HFFc6 (cell line): ENCODE data around the gene PRSS53. TPM values are rescaled to one million over a fixed set of nuclear protein-coding genes. Genes with fewer than 3 reads are reported as not detected.
A peak's percentile ranks its signal among the peaks of the same experiment; 100 is the strongest.

Source experiments
- DNase-seq: peaks from one replicate; pipeline ENCODE4 v3.0.0-alpha.2; 2018
- H3K27ac Mint-ChIP-seq: 2 replicates; pipeline ENCODE4 v1.8.0; 2020; ENCODE audit warnings: mild to moderate bottlenecking, mixed read lengths
- H3K27me3 Mint-ChIP-seq: 2 replicates; pipeline ENCODE4 v1.8.0; 2021; ENCODE audit warnings: mild to moderate bottlenecking, moderate library complexity, mixed read lengths; ENCODE audit not compliant: insufficient read depth
- H3K36me3 Mint-ChIP-seq: 2 replicates; pipeline ENCODE4 v1.8.0; 2021; ENCODE audit warnings: low read depth, mixed read lengths
- H3K4me1 Mint-ChIP-seq: 2 replicates; pipeline ENCODE4 v1.8.0; 2020; ENCODE audit warnings: low read depth, mixed read lengths
- H3K4me3 Mint-ChIP-seq: 2 replicates; pipeline ENCODE4 v1.8.0; 2020; ENCODE audit warnings: mild to moderate bottlenecking, moderate library complexity, mixed read lengths
- H3K9me3 Mint-ChIP-seq: 2 replicates; pipeline ENCODE4 v1.8.0; 2020; ENCODE audit warnings: mild to moderate bottlenecking, mixed read lengths
- CTCF ChIP-seq: fragments of 200-600 bp; sonication (generic); IDR thresholded peaks from 2 replicates; pipeline ENCODE4 v1.5.0; 2021; ENCODE audit warnings: antibody characterized with exemption, mild to moderate bottlenecking
- total RNA-seq, 6 experiments: library from RNA; stranded (reverse); fragmentation: NEBNext Ultra II Directional; extraction: Animal tissue kit (Norgen Biotek cat#: 25700); gene quantifications; 2 replicates in 1 of 6; 3 replicates in 5 of 6; pipeline ENCODE4 v1.2.3, GENCODE V29; 2021

Gene PRSS53
- total RNA-seq, 6 experiments from 2014 or later: 0.85 to 2.6 (median 1.4) TPM

GRCh38 chr16:31109622-31110021, 20.9 kb upstream of the PRSS53 start:
- peak overlapping the region; percentile 80 for H3K4me3 Mint-ChIP-seq
- peak overlapping the region; percentile 26; the same call in 1 of the 2 replicates for H3K27ac Mint-ChIP-seq
- H3K27me3 Mint-ChIP-seq: no peaks in the 10 kb centered on the region; the same call in 1 of the 2 replicates
- H3K9me3 Mint-ChIP-seq: no peaks in the 10 kb centered on the region
- H3K36me3 Mint-ChIP-seq: peaks cover 15% of the 10 kb centered on the region
- DNase-seq: no peak
- H3K4me1 Mint-ChIP-seq: peaks cover 19% of the 10 kb centered on the region
- no peak for TF ChIP-seq CTCF

GRCh38 chr16:31108794-31109558, 20.2 kb upstream of the PRSS53 start:
- no peaks in the 10 kb centered on the region; the same call in 1 of the 2 replicates for H3K27me3 Mint-ChIP-seq
- TF ChIP-seq CTCF: no peak
- H3K9me3 Mint-ChIP-seq: no peaks in the 10 kb centered on the region

GRCh38 chr16:31108035-31108793, 19.5 kb upstream of the PRSS53 start, which contains the start of gene BCKDK:
Gene BCKDK (plus strand): TSS chr16:31108386. CDS start chr16:31109224, 838 bp downstream.
- DNase-seq: peak; percentile 54
- H3K9me3 Mint-ChIP-seq: no peaks in the 10 kb centered on the region
- H3K36me3 Mint-ChIP-seq: peaks cover 14% of the 10 kb centered on the region
- no peak for TF ChIP-seq CTCF
- H3K4me3 Mint-ChIP-seq: peak within 1 kb of the TSS; percentile 86
- H3K4me1 Mint-ChIP-seq: peaks cover 19% of the 10 kb centered on the region
- H3K27me3 Mint-ChIP-seq: no peaks in the 10 kb centered on the region; the same call in 1 of the 2 replicates
- peak within 1 kb of the TSS; percentile 70 for H3K27ac Mint-ChIP-seq

More at GRCh38 chr16:31108794-31109558, 20.2 kb upstream of the PRSS53 start:
- H3K27ac Mint-ChIP-seq: no peak overlapping the region; the same call in 1 of the 2 replicates
- peak overlapping the region; percentile 84 for H3K4me3 Mint-ChIP-seq
- H3K36me3 Mint-ChIP-seq: peaks cover 14% of the 10 kb centered on the region
- DNase-seq: no peak
- peaks cover 19% of the 10 kb centered on the region for H3K4me1 Mint-ChIP-seq

GRCh38 chr16:31107465-31107867, 18.7 kb upstream of the PRSS53 start:
- H3K36me3 Mint-ChIP-seq: peaks cover 14% of the 10 kb centered on the region
- no peak for TF ChIP-seq CTCF
- peak overlapping the region; percentile 86; the same call in 1 of the 2 replicates for H3K4me3 Mint-ChIP-seq
- DNase-seq: no peak
- H3K27me3 Mint-ChIP-seq: no peaks in the 10 kb centered on the region; the same call in 1 of the 2 replicates
- no peaks in the 10 kb centered on the region for H3K9me3 Mint-ChIP-seq
- H3K4me1 Mint-ChIP-seq: peaks cover 19% of the 10 kb centered on the region
- H3K27ac Mint-ChIP-seq: no peak overlapping the region

GRCh38 chr16:31106509-31107464, 18.0 kb upstream of the PRSS53 start:
- no peak for TF ChIP-seq CTCF
- peaks cover 14% of the 10 kb centered on the region for H3K36me3 Mint-ChIP-seq
- DNase-seq: no peak
- no peak overlapping the region for H3K27ac Mint-ChIP-seq
- peaks cover 19% of the 10 kb centered on the region for H3K4me1 Mint-ChIP-seq
- H3K27me3 Mint-ChIP-seq: no peaks in the 10 kb centered on the region; the same call in 1 of the 2 replicates
- H3K4me3 Mint-ChIP-seq: no peak overlapping the region
- H3K9me3 Mint-ChIP-seq: no peaks in the 10 kb centered on the region
